BE2C (cell line): ENCODE measurements around the gene BHLHE23.

Experiments
- DNase-seq: peaks from one replicate; pipeline ENCODE4 v3.0.0-alpha.2; 2020
- H3K27me3 ChIP-seq: fragments of 250-450 bp; sonication (Bioruptor Pico); 2 replicates; pipeline ENCODE4 v1.5.1; 2020; ENCODE audit warnings: mild to moderate bottlenecking
- H3K36me3 ChIP-seq: fragments of 250-450 bp; sonication (Bioruptor Pico); 2 replicates; pipeline ENCODE4 v1.5.1; 2020; ENCODE audit warnings: mild to moderate bottlenecking
- H3K4me1 ChIP-seq: fragments of 250-450 bp; sonication (Bioruptor Pico); 2 replicates; pipeline ENCODE4 v1.5.1; 2020
- H3K4me3 ChIP-seq: 2 replicates; pipeline ENCODE4 v1.5.1; 2011; ENCODE audit warnings: low read depth, low read length
- H3K9me3 ChIP-seq: fragments of 250-450 bp; sonication (Bioruptor Pico); 2 replicates; pipeline ENCODE4 v1.5.1; 2020
- CTCF ChIP-seq: IDR thresholded peaks from 2 replicates; pipeline ENCODE4 v1.5.1; 2012; ENCODE audit warnings: mild to moderate bottlenecking, low read depth, low read length

Gene BHLHE23

GRCh38 chr20:62994869-62995281 is 11.9 kb downstream of the BHLHE23 start:
- Histone ChIP-seq H3K9me3 (no peaks in the 10 kb centered on the region), H3K4me3 (no peak overlapping the region), H3K4me1 (no peaks in the 10 kb centered on the region), H3K27me3 (peaks cover 81% of the 10 kb centered on the region), H3K36me3 (no peaks in the 10 kb centered on the region)
- no peak for TF ChIP-seq CTCF
- no peak for DNase-seq

- H3K4me1 ChIP-seq: no peaks in the 10 kb centered on the region
- H3K36me3 ChIP-seq: no peaks in the 10 kb centered on the region
- DNase-seq: no peak
- no peak overlapping the region for H3K4me3 ChIP-seq
- no peaks in the 10 kb centered on the region for H3K9me3 ChIP-seq
- peaks cover 78% of the 10 kb centered on the region for H3K27me3 ChIP-seq
- no peak for TF ChIP-seq CTCF
These were observed 12.8 kb downstream of the BHLHE23 start for GRCh38 chr20:62993856-62994494.

GRCh38 chr20:62991863-62992262 is 14.9 kb downstream of the BHLHE23 start:
- Histone ChIP-seq H3K36me3 (no peaks in the 10 kb centered on the region), H3K9me3 (no peaks in the 10 kb centered on the region), H3K4me3 (no peak overlapping the region), H3K27me3 (peaks cover 70% of the 10 kb centered on the region), H3K4me1 (no peaks in the 10 kb centered on the region)
- no peak for DNase-seq
- TF ChIP-seq CTCF: no peak

- DNase-seq: no peak
- peaks cover 66% of the 10 kb centered on the region for H3K27me3 ChIP-seq
- TF ChIP-seq CTCF: no peak
These were observed 15.5 kb downstream of the BHLHE23 start for GRCh38 chr20:62991196-62991807.

GRCh38 chr20:62990306-62990825 is 16.4 kb downstream of the BHLHE23 start:
- H3K36me3 ChIP-seq: no peaks in the 10 kb centered on the region
- no peaks in the 10 kb centered on the region for H3K9me3 ChIP-seq
- H3K4me1 ChIP-seq: no peaks in the 10 kb centered on the region; the same call in 1 of the 2 replicates
- no peak for DNase-seq
- peaks cover 64% of the 10 kb centered on the region for H3K27me3 ChIP-seq
- no peak overlapping the region for H3K4me3 ChIP-seq
- no peak for TF ChIP-seq CTCF

More at GRCh38 chr20:62991196-62991807, 15.5 kb downstream of the BHLHE23 start:
- H3K4me3 ChIP-seq: no peak overlapping the region
- H3K9me3 ChIP-seq: no peaks in the 10 kb centered on the region
- no peaks in the 10 kb centered on the region for H3K36me3 ChIP-seq
- H3K4me1 ChIP-seq: no peaks in the 10 kb centered on the region

GRCh38 chr20:62989201-62989601 is 17.6 kb downstream of the BHLHE23 start:
- peaks cover 5% of the 10 kb centered on the region for H3K4me1 ChIP-seq
- H3K27me3 ChIP-seq: peaks cover 55% of the 10 kb centered on the region
- DNase-seq: no peak
- H3K9me3 ChIP-seq: no peaks in the 10 kb centered on the region
- no peak for TF ChIP-seq CTCF
- H3K4me3 ChIP-seq: no peak overlapping the region
- H3K36me3 ChIP-seq: no peaks in the 10 kb centered on the region
